ENCODE data around the gene DNAJB8. TPM values are rescaled to one million over a fixed set of nuclear protein-coding genes. Genes with fewer than 3 reads are reported as not detected.

DNAJB8 gene
- total RNA-seq, 1 experiment from 2014 or later, result not detected

DNA sequence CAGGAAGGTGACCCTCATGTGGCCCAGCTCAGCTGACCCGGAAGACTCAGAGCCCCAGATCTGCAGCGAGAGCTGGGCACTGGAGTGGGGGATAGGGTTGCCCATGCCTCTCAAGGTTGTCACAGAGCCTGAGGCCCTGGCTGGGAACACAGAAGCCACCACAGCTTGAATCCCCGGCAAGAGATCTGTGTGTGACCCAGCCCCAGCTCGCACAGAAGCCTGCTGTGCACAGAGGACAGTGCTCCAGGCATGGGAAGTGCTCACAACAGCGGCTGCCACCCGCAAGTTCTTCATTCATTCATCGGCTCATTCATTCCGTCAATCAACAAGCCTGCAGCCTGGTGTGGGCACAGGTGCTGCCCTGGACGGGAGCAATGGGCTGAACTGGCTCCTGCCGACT lies 36.4 kb downstream of the DNAJB8 start:
- no peak overlapping the region for H2AFZ ChIP-seq (ENCODE audit: low read length)
- H3K79me2 ChIP-seq (ENCODE audit: insufficient read depth, low read length), result no peaks in the 10 kb centered on the region
- no peak overlapping the region for H2BK15ac ChIP-seq (ENCODE audit: low read depth, low read length)
- H3K4ac ChIP-seq (ENCODE audit: low read depth, low read length), result no peak overlapping the region
- peaks cover 11% of the 10 kb centered on the region for H3K23me2 ChIP-seq (ENCODE audit: insufficient read length, low read depth, low read length, poor library complexity, severe bottlenecking)
- H4K8ac ChIP-seq (replicated peaks; ENCODE audit: insufficient read length, low read depth, low read length), result no peak overlapping the region
- H2BK5ac ChIP-seq (ENCODE audit: insufficient read length, low read length), result no peak overlapping the region
- no peaks in the 10 kb centered on the region; a peak in 2 of 7 replicates for H3K36me3 Mint-ChIP-seq (ENCODE audit: insufficient read depth in 1 of 3, low read depth in 3 of 3)
- no peak overlapping the region for H3K23ac ChIP-seq (ENCODE audit: insufficient read length, low read depth, low read length)
- H4K91ac ChIP-seq (ENCODE audit: insufficient read length, low read depth, low read length), result no peak overlapping the region
- no peak overlapping the region for H3K18ac ChIP-seq (ENCODE audit: insufficient read length, low read depth, low read length)
- no peak overlapping the region for H3K27ac ChIP-seq (ENCODE audit: insufficient read length, low read depth, low read length)
- no peaks in the 10 kb centered on the region for H4K20me1 ChIP-seq (ENCODE audit: control insufficient read depth, insufficient read depth, insufficient read length)
- H3K56ac ChIP-seq (ENCODE audit: insufficient read length, low read depth, low read length), result no peak overlapping the region
- no peak overlapping the region for H2AK5ac ChIP-seq (ENCODE audit: insufficient read length, low read length)
- H3K27me3 ChIP-seq (ENCODE audit: insufficient read depth, low read length), result peaks cover 22% of the 10 kb centered on the region; the same call in 1 of the 2 replicates
- no peaks in the 10 kb centered on the region for H3K79me1 ChIP-seq (ENCODE audit: insufficient read depth, low read depth, low read length, poor library complexity, severe bottlenecking)
- no peak for DNase-seq
- H3K4me3 Mint-ChIP-seq, result peak overlapping the region in 1 of 2 experiments; percentile 25; a peak in 1 of 5 replicates
- no peak overlapping the region for H4K5ac ChIP-seq (ENCODE audit: insufficient read length, low read depth, low read length)
- peaks cover 2% of the 10 kb centered on the region; the same call in 1 of the 2 replicates for H3K4me1 ChIP-seq (ENCODE audit: insufficient read depth, low read length)
- H3K27me3 Mint-ChIP-seq (ENCODE audit: low read depth), result peaks cover 82% of the 10 kb centered on the region
- H3K14ac ChIP-seq (ENCODE audit: insufficient read depth, low read length), result no peak overlapping the region
- no peak overlapping the region for H2BK12ac ChIP-seq (ENCODE audit: insufficient read length, low read depth, low read length)
- H3K9me3 Mint-ChIP-seq, result no peaks in the 10 kb centered on the region; a peak in 1 of 5 replicates
- TF ChIP-seq, protein P1, sequence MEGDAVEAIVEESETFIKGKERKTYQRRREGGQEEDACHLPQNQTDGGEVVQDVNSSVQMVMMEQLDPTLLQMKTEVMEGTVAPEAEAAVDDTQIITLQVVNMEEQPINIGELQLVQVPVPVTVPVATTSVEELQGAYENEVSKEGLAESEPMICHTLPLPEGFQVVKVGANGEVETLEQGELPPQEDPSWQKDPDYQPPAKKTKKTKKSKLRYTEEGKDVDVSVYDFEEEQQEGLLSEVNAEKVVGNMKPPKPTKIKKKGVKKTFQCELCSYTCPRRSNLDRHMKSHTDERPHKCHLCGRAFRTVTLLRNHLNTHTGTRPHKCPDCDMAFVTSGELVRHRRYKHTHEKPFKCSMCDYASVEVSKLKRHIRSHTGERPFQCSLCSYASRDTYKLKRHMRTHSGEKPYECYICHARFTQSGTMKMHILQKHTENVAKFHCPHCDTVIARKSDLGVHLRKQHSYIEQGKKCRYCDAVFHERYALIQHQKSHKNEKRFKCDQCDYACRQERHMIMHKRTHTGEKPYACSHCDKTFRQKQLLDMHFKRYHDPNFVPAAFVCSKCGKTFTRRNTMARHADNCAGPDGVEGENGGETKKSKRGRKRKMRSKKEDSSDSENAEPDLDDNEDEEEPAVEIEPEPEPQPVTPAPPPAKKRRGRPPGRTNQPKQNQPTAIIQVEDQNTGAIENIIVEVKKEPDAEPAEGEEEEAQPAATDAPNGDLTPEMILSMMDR (conservative IDR thresholded peaks at IDR 0.05), result no peak
- no CpG with 5 or more reads among the region's 10 CpGs for WGBS (ENCODE audit: extremely low coverage, insufficient read length, low lambda C conversion rate)
- no peak overlapping the region for H3K4me2 ChIP-seq (ENCODE audit: insufficient read depth, insufficient read length, low read length)
- H3K4me1 Mint-ChIP-seq, result peaks cover 45 to 63% of the 10 kb centered on the region in 2 experiments
- H3K27ac Mint-ChIP-seq, result no peak overlapping the region
- no peaks in the 10 kb centered on the region for H3K9me3 ChIP-seq (ENCODE audit: control insufficient read depth, low read depth, low read length)
- no peak overlapping the region for H2BK120ac ChIP-seq (ENCODE audit: low read depth, low read length, poor library complexity, severe bottlenecking)
- no peak overlapping the region for H2BK20ac ChIP-seq (ENCODE audit: low read depth, low read length, poor library complexity, severe bottlenecking)
- H3K9ac ChIP-seq (ENCODE audit: extremely low read depth, insufficient read length, low read length), result no peak overlapping the region
- no peak overlapping the region for H3T11ph ChIP-seq (ENCODE audit: low read length)

Data from H9 (cell line).